ENCODE measurements around the gene ACTG1.

Gene ACTG1

GRCh38 chr17:81478119-81478518, 34.5 kb downstream of the ACTG1 start:
- FAIRE-seq, result no peak

GRCh38 chr17:81477173-81477572, 35.4 kb downstream of the ACTG1 start:
- FAIRE-seq, result no peak

DNA sequence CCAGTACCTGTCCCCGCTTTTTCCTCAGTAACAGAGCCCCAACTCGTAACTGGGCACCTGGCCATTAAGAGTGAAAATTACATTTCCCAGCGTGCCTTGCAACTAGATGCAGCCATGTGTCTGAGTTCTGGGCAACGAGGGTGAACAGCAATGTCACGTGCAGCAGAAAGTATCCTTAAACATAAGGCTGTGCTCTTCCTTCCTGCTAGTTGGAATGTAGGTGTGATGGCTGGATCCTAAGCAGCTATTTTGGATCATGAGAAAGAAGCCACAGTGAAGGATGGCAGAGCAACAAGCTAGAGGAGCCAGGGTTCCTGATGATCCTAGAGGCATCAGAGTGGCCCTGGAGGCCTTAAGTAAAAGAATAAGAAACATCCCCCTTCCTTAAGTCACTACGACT, 36.0 kb downstream of the ACTG1 start:
- no peak for FAIRE-seq

- FAIRE-seq, result no peak
Measured at GRCh38 chr17:81476097-81476496, 36.5 kb downstream of the ACTG1 start.

- FAIRE-seq, result no peak
Measured at GRCh38 chr17:81474958-81475357, 37.6 kb downstream of the ACTG1 start.

DNA sequence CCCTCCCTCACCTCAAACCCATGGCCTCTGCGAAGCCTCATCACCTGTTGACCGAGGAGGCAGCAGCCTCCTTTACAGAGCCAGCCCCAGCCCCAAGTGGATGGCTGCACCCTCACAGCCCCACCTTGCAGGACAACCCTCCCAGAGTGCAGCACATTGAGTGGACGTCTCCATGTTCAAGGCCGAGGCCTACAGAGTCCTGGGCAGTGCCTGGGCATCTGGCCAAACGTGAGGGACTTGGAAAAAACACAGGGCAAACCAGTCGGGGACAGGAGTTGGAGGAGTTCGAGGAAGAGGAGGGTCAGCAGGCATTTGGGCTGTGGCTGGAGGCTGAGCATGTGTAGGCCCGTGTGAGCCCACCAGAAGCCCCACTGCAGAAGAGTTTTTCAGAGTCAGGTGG, 39.6 kb downstream of the ACTG1 start:
- no peak for FAIRE-seq

DNA sequence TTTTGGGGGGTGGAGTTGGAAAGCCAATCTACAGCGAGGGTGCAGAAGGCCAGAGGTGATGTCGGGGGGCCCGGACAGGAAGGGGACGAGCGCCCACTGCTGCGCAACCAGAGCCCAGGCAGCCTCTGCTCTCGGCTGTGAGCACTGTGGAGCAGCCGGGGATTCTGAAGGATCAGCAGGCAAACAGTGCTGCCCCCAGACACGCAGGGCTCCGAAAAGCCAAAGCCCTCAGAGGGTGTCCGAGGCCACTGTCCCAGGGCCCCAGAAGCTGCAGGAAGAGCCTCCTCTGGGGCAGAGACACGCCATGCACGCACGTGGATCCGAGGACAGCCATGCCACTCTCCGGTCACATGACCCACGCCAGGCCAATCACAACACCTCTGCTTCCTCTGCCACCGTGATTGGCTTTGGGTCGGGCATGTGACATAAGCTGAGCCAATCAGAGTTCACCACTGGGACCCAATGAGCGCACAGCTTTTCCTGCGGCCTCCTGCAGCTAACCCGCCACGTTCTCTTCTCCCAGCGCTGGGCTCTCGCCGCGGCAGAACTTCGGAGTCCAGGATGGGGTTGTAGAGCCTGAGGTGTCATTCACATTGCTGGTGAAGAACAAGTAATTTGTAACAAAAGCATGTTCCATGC, 40.7 kb downstream of the ACTG1 start:
- no peak for FAIRE-seq

DNA sequence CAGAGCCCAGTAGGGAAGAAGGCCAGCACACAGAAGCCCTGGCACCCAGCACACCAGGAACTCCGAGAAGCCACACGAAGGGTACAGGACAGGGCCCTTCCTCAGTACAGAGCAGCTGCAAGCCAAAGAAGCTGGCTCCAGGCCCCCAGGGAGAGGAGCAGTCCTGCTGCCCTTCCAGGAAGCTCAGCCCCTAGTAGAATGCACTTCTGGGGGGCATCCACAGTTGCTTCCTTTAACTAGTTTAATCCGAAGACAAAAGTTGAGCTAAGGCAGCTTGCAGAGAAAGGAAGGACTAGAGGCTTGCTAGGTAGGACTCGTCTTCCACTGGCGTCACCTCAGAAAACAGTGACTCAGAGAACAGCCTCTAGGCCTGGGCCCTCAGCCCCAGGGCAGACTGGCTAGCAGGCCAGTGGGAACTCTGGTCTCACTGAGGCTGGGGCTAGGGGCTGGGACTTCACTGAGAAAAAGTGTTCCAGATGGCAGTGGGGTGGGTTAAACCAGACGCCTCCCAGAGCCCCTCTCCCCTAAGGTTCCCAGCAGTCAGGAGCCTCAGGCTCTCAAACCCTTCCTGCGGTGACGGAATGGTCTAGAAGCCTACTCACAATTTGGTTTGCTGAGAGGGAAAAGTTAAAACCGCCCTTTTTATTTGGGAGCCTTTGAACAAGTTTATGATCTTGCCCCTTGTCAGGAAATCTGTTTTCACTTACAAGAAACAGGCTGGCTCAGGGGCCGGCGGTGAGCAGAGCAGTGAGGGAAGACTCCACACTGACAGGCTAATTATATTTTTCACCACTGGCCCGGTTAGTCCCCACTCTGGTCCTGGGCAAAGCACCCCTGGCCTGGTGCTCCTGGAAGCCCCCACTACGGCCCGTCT, 41.4 kb downstream of the ACTG1 start:
- FAIRE-seq, result no peak

DNA sequence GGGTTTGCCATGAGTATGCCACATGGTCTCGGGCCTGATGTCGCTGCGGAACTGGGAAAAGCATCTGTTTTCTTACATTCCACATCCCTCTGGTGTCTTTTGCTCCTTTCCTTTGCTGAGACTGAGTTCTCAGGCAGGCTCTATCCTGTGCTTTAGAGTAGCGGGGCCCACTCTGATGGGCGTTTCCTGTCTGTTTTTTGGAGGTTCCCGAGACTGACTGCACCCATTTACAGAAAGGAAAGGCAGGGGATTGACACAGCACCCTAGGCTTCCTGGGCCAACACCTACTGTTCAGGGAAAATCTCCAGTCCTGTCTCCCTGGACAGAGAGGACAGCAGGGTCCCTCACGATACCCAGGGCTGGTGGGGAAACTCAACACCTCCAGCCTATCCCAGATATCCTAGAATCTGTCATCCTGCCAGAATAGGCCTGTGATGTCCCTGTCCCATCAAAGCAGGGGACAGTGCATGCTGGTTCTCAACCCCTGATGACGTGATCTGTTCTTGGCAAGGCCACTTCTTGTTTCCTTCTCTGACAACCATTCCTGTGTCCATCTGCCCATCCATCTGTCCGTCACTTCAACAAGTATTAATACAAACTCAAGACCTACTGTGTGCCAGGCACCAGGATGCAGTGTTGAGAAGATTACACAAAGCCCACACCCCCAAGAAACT, 42.2 kb downstream of the ACTG1 start:
- no peak for FAIRE-seq

GRCh38 chr17:81469266-81469665, 43.3 kb downstream of the ACTG1 start:
- FAIRE-seq, result no peak

GRCh38 chr17:81468770-81469121, 43.9 kb downstream of the ACTG1 start:
- FAIRE-seq, result no peak

- no peak for FAIRE-seq
Measured at GRCh38 chr17:81468111-81468769, 44.4 kb downstream of the ACTG1 start.

- FAIRE-seq, result no peak
Measured at GRCh38 chr17:81466564-81467472, 45.8 kb downstream of the ACTG1 start.

DNA sequence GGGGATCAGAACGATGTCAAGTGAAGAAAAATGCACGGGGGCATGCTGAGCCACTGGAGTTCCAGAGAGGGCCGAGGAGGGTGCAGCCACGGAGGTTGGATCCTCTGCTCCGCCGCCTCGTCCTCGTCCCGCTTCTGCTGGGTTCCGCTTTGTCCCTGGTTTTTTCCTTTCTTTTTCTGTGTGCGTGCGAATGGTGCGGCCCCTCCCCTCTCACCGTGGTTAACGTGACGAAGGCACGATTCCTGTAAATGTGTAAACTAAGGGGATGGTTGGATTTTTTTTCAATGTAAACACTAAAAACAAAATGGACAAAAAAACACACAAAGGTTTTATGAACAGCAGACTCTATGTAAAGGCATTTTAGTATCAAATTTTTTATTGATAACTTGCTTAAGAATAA, 46.7 kb downstream of the ACTG1 start:
- no peak for FAIRE-seq

GRCh38 chr17:81464586-81464985, 48.0 kb downstream of the ACTG1 start:
- no peak for FAIRE-seq

- FAIRE-seq, result no peak
Measured at GRCh38 chr17:81463506-81463905, 49.1 kb downstream of the ACTG1 start.

GRCh38 chr17:81462506-81463125, 50.0 kb downstream of the ACTG1 start:
- FAIRE-seq, result no peak

GRCh38 chr17:81461607-81462500, 50.7 kb downstream of the ACTG1 start:
- FAIRE-seq, result no peak

GRCh38 chr17:81460856-81461460, 51.6 kb downstream of the ACTG1 start:
- FAIRE-seq, result no peak
